ENCODE measurements around the gene MSH6. TPM values are rescaled to one million over a fixed set of nuclear protein-coding genes. Genes with fewer than 3 reads are reported as not detected.

Gene MSH6
- total and polyA plus RNA-seq, 9 of the 15 experiments (the other 6 are each of a cell fraction or from before 2014, with no cell fraction given), result 15.3 to 147 (median 80.5) TPM

DNA sequence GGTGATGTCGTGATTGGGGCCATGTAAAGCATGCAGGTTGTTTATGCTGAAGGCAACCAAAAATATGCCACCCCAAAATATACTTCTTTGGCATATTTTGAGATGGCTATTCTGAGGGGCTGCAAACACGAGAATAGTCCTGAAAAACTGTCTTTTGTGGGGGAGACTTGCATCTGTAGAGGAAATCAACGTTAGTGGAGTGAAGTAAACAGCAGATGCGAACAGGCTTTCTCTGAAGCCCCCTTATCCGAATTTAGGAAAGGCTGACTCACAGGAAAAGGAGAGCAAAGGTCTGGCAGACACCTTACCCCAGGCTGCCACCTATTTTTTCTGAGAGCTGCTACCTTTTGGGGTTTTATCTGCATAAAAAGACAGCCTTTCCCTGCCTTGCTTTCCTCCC is 44.6 kb upstream of the MSH6 start:
- FAIRE-seq, result no peak
- Histone ChIP-seq H3K79me2 (ENCODE audit: control insufficient read depth, insufficient read depth, low read length) (no peaks in the 10 kb centered on the region), H3K4me1 (replicated peaks in 1 of 2; ENCODE audit: control insufficient read depth in 2 of 2, insufficient read depth in 2 of 2, low read length in 2 of 2) (no peaks in the 10 kb centered on the region), H3K27me3 (ENCODE audit: control insufficient read depth in 2 of 2, insufficient read depth in 2 of 2, low read length in 2 of 2) (peaks cover 17 to 20% of the 10 kb centered on the region in 2 experiments; a peak in 4 of 5 replicates), H2AFZ (ENCODE audit: low read depth, low read length) (no peak overlapping the region), H3K36me3 (ENCODE audit: control insufficient read depth, insufficient read depth, low read length) (no peaks in the 10 kb centered on the region), H3K9me3 (replicated peaks; ENCODE audit: control insufficient read depth, insufficient read depth, low read depth, low read length) (no peaks in the 10 kb centered on the region), H3K27ac (ENCODE audit: extremely low read depth, low read depth, low read length) (no peak overlapping the region), H4K20me1 (replicated peaks; ENCODE audit: control insufficient read depth, insufficient read depth, low read length) (no peaks in the 10 kb centered on the region), H3K4me3 (no peak overlapping the region), H3K9ac (ENCODE audit: insufficient read depth in 1 of 2, low read depth in 2 of 2, low read length in 2 of 2) (no peak overlapping the region), H3K4me2 (ENCODE audit: insufficient read depth, low read length) (no peak overlapping the region), H3K9me1 (ENCODE audit: control insufficient read depth, insufficient read depth, low read length) (no peaks in the 10 kb centered on the region)
- TF ChIP-seq MTA2 (IDR thresholded peaks at IDR 0.05; ENCODE audit: low read depth) (no peak), TAF1 (IDR thresholded peaks at IDR 0.05; ENCODE audit: control insufficient read depth, extremely low read depth, insufficient read depth, low read length, severe bottlenecking) (no peak), ZNF23 (CRISPR knock-in tag; IDR thresholded peaks at IDR 0.05) (no peak), SMARCA4 (IDR thresholded peaks at IDR 0.05) (no peak), FUS (optimal IDR thresholded peaks at IDR 0.05; ENCODE audit: low read depth, low read length) (no peak), KLF10 (CRISPR knock-in tag; IDR thresholded peaks at IDR 0.05) (no peak), ZNF589 (CRISPR knock-in tag; IDR thresholded peaks at IDR 0.05; ENCODE audit: low read depth) (no peak), ZNF830 (CRISPR knock-in tag; IDR thresholded peaks at IDR 0.05) (no peak), JUN (IDR thresholded peaks at IDR 0.05; ENCODE audit: borderline replicate concordance, low read depth, low read length) (no peak), JUN (CRISPR knock-in tag; IDR thresholded peaks at IDR 0.05; ENCODE audit: borderline replicate concordance) (no peak), ZNF41 (CRISPR knock-in tag; conservative IDR thresholded peaks at IDR 0.05) (no peak)
- TF ChIP-seq, protein P1, sequence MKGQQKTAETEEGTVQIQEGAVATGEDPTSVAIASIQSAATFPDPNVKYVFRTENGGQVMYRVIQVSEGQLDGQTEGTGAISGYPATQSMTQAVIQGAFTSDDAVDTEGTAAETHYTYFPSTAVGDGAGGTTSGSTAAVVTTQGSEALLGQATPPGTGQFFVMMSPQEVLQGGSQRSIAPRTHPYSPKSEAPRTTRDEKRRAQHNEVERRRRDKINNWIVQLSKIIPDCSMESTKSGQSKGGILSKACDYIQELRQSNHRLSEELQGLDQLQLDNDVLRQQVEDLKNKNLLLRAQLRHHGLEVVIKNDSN (CRISPR knock-in tag; IDR thresholded peaks at IDR 0.05), result no peak
- 2% methylated on average over 5 of the region's 5 CpGs for WGBS (ENCODE audit: insufficient coverage, low coverage, missing lambda C conversion rate)
- no peak for DNase-seq (ENCODE audit: extremely low read depth in 1 of 4, low spot score in 3 of 4)
- CTCF ChIA-PET (ENCODE audit: low intra/inter-chr PET ratio), result no interaction called here
- ATAC-seq, result no peak
- in situ Hi-C loops (cut with MboI) (no loop called here), intact Hi-C loops (cut with micrococcal nuclease) (no loop called here)
- POLR2A ChIA-PET, result no interaction called here
- no TSS peak for BruUV-seq (replicated peaks)
